GM19397 (cell line): ENCODE measurements around the gene SLC39A7.
"Not testable (repeated sequence)": the region's sequence is repeated elsewhere in the genome, so short reads cannot be mapped to it uniquely, and the experiment has no call there.

Source experiments
- ATAC-seq: cut with Tn5 transposase; IDR thresholded peaks from one replicate; pipeline ENCODE4 v1.9.1; 2021; ENCODE audit warnings: mild to moderate bottlenecking, moderate library complexity; ENCODE audit not compliant: unreplicated experiment

Gene SLC39A7

GRCh38 chr6:33226503-33227120, 25.9 kb downstream of the SLC39A7 start:
- not testable (repeated sequence) for ATAC-seq

- no peak for ATAC-seq
These were observed 34.6 kb downstream of the SLC39A7 start for GRCh38 chr6:33235221-33235634.

- no peak for ATAC-seq
These were observed 35.7 kb downstream of the SLC39A7 start for GRCh38 chr6:33236328-33236727.

- ATAC-seq, result no peak
These were observed 36.2 kb downstream of the SLC39A7 start for GRCh38 chr6:33236852-33237251.

GRCh38 chr6:33237741-33238140, 37.1 kb downstream of the SLC39A7 start:
- ATAC-seq, result no peak

- ATAC-seq, result no peak
These were observed 41.3 kb downstream of the SLC39A7 start for GRCh38 chr6:33241968-33242367.

- ATAC-seq, result no peak
These were observed 42.8 kb downstream of the SLC39A7 start for GRCh38 chr6:33243476-33243875.

- ATAC-seq, result peak; percentile 28
These were observed 47.4 kb downstream of the SLC39A7 start for GRCh38 chr6:33247977-33248642.

GRCh38 chr6:33248643-33248931, 47.9 kb downstream of the SLC39A7 start:
- ATAC-seq, result peak; percentile 6

- ATAC-seq, result peak; percentile 83
These were observed 48.5 kb downstream of the SLC39A7 start for GRCh38 chr6:33248932-33249731.

- ATAC-seq, result peak; percentile 5
These were observed 49.3 kb downstream of the SLC39A7 start for GRCh38 chr6:33249732-33250630.

GRCh38 chr6:33250731-33251130, 50.1 kb downstream of the SLC39A7 start:
- ATAC-seq, result no peak

- ATAC-seq, result no peak
These were observed 50.8 kb downstream of the SLC39A7 start for GRCh38 chr6:33251395-33252012.

- no peak for ATAC-seq
These were observed 52.1 kb downstream of the SLC39A7 start for GRCh38 chr6:33252759-33253158.
